ENCODE measurements around the gene IKZF2.
A peak's percentile ranks its signal among the peaks of the same experiment; 100 is the strongest.

IKZF2 gene

DNA sequence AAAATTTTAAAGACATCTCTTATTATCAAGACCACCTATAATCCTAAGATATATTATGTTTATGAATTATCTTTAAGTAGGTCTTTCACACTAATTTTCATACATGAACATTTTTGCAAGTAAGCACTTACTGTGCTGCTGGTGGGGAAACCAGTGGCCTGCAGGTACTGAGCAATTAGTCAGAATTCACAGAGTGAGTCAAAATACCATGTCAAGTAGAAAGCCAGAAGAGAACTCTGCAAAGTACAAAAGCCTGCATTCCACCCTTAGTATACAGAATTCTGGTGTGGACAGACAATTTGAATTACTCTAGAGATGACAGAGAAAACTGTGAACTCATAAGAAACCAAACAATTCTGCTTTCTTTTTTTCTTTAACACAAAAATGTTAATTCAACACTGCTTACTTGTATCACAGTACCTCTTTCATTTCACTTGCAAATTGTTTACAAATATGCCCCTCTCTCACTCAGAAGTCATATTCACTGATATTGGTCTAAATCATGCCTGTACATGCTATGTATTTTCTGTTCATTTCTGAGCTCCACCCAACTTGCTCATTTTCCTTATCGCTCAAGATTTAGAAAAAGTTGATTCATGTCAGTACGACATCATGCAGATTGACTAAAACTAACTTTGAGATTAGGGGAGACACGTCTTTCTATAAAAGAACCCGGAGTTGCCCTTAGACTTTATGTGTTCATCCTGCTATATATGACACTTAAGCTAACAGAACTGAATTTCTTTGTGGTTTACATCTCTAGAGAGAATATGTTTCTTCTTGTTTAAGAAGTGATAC is 182.9 kb downstream of the IKZF2 start:
- FAIRE-seq (no peak), DNase-seq (ENCODE audit: insufficient read length, low spot score) (no peak)

DNA sequence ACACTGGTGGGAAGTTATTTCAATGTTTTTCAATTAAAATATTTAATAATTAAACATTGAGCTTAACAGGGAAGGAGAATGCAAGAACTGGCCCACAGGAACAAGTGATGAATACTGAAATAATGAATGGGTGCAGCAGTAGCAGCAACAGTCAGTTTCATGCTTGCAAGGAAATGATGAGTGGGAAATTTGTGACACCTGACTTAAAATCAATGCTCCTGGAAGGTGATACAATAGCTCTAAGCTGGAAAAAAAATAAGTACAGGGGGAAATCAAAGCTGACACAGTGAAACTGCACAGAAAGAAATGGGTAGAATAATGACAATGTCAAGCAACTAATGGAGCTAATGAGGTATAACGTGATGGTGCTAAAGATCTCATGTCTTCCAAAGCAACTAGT is 184.5 kb downstream of the IKZF2 start:
- FAIRE-seq (no peak), DNase-seq (ENCODE audit: insufficient read length, low spot score) (no peak)

DNA sequence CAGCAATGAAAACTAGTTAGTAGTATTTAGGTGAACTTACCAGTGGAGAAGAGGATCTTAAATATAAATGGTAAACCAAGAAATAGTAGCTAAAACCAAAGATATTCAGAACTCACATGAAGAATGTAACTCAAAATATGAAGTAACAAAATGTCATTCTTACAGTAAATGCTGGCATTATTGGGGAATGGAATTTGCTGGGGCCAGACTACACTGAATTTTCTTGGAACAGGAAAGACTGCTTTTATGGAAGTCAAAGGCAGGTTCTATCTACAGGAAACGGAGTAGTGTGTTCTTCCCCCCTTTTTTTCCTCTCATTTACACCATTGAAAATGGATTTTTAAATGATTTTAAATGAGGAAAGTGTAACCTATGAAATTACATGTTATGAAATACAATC is 188.7 kb downstream of the IKZF2 start:
- FAIRE-seq (no peak), DNase-seq (ENCODE audit: insufficient read length, low spot score) (no peak)

DNA sequence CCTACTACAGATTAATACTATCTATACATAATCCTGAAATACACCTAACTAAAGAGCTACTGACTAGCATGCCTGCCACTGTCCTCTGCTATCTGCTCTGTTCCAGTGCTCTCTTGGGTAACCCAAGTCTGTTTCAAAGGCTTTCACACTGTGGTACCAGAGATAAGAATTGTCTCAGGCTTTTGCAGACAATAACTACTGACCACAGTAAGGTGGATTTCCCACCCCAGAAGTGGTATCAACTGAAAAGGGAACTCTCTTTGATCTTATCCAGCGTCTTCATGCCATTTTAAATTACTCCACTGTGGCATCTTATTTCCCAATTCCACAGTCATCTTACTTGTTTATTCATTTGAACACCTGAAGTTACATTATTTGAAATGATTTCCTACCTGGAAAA is 190.2 kb downstream of the IKZF2 start:
- FAIRE-seq (no peak), DNase-seq (ENCODE audit: insufficient read length, low spot score) (no peak)

GRCh38 chr2:212960336-212960735 is 191.1 kb downstream of the IKZF2 start:
- FAIRE-seq = no peak
- no peak for DNase-seq (ENCODE audit: insufficient read length, low spot score)

DNA sequence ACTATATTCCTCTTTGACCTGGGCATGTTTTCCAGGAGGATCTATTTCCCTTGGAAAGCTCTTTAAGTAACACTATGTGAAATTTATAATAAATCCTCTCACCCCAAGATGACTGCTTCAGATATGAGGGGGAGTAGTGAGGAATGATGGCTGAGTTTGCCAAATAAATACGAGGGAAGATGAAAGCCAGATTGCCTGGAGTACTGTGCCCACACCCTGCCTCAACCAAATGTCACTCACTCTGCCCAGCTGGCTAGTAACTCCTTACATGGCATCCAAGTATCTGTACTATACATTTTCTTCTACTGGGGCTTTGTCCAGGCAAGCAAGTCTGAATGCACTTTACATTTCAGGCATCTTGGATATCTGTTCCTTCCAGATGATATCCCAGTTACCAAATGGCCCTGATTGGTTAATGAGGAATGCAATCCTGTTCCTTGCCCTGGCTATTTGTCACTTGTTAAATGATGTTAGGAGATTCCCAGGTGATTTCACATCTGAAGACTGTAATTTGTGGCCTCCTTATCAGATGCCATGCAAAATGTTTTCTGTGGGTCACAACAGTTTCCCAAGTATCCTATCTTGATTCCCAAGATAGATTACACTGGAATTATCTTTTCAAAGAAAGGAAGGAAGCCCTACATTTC is 191.8 kb downstream of the IKZF2 start:
- no peak for FAIRE-seq
- no peak for DNase-seq (ENCODE audit: insufficient read length, low spot score)

- FAIRE-seq = no peak
- DNase-seq (ENCODE audit: insufficient read length, low spot score) = no peak
These were observed 192.6 kb downstream of the IKZF2 start for GRCh38 chr2:212958757-212959295.

- DNase-seq (ENCODE audit: insufficient read length, low spot score) (no peak), FAIRE-seq (no peak)
These were observed 193.3 kb downstream of the IKZF2 start for GRCh38 chr2:212958133-212958532.

- no peak for FAIRE-seq
These were observed 193.8 kb downstream of the IKZF2 start for GRCh38 chr2:212957624-212958023.

GRCh38 chr2:212956665-212957607 is 194.5 kb downstream of the IKZF2 start:
- no peak for FAIRE-seq
- DNase-seq (ENCODE audit: insufficient read length, low spot score) = no peak

More at GRCh38 chr2:212957624-212958023, 193.8 kb downstream of the IKZF2 start:
- DNase-seq (ENCODE audit: insufficient read length, low spot score) = no peak

- FAIRE-seq (peak; percentile 76), DNase-seq (ENCODE audit: insufficient read length, low spot score) (peak; percentile 4)
These were observed 198.1 kb downstream of the IKZF2 start for GRCh38 chr2:212953170-212953920.

DNA sequence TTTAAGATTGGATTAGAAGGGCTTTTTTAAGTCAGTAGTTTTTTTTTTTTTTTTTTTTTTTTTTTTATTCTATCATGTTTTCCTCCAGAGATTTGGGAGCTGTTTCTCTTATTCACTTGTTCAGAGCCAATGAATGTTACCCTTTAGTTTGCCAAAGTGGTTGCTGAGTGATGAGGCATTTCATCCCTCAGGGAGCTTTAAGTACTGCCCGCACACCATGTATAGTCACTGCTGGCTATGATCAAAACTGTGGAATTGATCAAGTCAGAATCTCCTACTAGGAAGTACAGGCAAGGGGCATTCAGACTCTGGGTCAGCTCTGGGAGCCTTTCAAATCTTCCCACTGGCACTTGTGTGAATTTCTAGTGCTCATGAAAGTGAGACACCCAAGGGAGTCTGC is 201.6 kb downstream of the IKZF2 start:
- no peak for FAIRE-seq

More for the DNA sequence above, 201.6 kb downstream of the IKZF2 start:
- DNase-seq (ENCODE audit: insufficient read length, low spot score) = no peak
